Cerebellar nuclear complex (tissue), 1 donor: ENCODE results near the gene NDUFA5.

Source experiments
- DNase-seq, 2 experiments: peaks; one replicate each; lab custom pipeline; 2025; lab: John Stamatoyannopoulos, UW

NDUFA5 gene

DNA sequence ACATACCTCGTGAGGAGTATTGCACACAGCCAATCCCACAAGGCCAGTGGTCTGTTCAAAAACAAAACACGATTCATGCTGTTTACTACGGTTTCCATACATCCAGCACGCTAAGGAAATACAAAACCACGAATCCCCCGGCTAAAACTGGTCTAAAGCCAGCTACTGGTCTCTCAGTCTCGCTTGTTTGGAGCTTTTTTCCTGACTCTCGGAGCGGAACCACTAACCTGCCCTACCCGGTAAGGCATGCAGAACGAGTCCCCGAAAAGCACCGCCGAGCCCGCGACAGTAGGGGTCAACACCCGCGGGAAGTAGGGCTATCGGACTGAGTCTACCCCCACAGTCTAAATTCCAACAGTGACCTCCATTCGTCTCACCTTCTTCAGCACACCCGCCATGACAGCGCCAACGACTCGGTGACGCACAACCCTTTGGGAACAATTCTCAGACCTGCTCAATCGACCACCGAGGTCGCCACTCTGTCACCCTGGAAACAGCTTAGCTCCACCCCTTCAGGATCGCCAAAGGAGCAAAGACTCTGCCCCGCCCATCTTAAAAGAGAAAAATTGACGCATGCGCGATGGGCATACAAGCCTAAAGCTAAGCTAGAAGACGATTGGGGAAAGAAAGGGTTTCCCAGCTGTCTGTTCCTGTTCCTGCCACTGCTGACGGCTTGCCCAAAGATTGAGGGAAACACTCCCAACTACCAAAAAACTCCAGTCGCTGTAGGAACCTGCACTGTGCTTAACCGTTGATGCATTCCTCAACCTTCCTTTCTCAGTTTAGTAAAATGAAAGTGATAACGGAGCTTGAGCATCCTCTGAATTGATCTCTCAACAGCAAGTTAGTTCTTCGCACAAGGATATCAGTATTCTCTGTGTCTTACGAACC lies at the start of gene NDUFA5:
Gene NDUFA5, minus strand, starts transcription at position 421 of the 891 bp plus-strand sequence. Its CDS starts 23 bp downstream, at position 398.
- DNase-seq: peak; percentile 98 to 99

DNA sequence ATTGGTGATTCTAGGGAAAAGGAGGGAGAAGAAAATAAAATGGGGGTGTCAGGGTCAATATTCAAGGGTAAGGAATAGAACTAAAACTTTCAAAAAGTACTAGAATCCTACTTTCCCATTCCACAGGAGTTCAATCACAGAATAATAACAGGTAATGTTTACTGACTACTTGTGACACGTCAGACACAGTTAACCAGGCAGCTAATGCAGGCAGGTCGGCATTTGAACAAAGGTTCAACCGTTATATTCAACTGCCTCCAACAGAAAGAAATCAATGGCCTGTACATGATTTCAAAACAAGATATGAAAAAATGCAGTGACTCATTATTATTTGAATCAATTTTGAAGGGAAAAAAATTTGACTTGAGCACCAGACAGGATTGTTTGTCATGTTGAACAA lies 47.1 kb upstream of the NDUFA5 start:
- DNase-seq: no peak

DNA sequence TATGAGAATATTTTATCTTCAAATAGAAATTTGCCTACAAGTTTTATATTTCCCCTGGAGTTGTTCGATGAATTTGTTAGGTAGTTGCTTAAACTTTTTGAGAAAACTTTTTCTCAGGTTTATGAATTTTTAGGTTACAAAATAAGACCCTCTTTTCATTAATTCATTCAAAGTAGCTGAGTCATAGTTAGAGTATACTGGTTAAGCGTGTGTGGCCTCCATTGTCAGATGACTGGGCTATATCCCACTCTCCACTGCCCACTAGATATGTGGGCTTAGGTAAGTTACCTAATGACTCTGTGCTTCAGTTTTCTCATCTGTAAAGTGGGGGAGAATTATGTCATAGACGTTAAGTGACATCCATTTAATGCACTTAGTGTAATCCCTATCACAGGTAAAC lies 45.0 kb upstream of the NDUFA5 start:
- no peak for DNase-seq

DNA sequence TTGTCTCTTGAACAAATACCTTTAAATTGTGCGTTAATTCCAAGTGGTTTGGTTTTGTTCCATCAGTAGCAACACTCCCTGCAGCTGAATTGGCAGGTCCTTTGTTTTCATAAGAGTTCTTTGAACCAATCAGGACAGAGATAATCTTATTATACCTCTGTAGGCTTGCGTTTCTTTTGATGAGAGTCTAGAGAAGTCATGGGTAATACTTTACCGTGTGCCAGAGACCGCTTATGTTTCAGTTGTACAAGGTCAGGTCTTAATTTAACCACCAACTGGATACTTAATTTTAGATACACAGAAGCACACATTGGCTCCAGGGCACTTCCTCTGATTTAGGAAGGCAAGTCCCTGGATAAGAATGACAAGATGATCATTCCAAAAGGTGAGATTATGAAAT lies 43.9 kb upstream of the NDUFA5 start, which contains the start of gene ASB15:
Gene ASB15, plus strand, starts transcription at position 292 of the 400 bp plus-strand sequence. CDS start 12,682 bp downstream, outside the sequence.
- no peak for DNase-seq

DNA sequence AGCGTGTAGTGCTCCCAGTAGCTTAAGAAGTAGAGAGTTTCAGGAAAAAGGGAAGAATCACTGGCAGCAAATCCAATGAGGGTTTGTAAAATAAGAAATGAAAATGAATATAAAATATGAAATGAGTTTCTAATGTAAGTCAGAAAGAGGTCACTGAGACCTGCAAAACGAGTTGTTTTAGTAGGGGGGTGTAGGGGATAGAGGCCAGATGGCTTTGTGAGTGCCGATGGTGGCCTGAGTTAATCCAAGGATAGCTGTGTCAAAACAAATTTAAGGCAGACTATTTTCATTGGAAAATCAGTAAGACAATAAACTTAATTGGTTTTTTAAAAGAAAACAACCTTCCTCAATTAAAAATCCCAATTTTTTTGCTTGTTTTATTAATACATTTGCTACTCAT lies 43.3 kb upstream of the NDUFA5 start:
- no peak for DNase-seq

DNA sequence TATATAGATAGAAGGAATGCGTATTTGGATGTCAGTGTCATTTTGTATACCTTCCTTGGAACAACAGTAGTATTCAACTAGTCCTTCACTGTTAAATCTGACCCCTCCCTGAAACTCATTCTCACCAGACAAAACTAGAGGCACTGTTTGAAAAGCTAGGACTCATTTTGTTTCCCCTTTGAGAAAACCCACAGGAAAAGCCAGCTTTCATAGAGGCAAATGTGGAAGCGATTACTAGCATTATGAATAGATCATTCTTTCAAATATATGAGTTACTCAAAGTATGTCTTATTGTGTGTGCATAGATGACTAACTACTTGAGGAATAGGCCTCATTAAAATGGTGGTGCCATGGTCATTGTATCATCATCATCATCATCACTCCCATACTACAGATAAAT lies 42.1 kb upstream of the NDUFA5 start:
- no peak for DNase-seq

DNA sequence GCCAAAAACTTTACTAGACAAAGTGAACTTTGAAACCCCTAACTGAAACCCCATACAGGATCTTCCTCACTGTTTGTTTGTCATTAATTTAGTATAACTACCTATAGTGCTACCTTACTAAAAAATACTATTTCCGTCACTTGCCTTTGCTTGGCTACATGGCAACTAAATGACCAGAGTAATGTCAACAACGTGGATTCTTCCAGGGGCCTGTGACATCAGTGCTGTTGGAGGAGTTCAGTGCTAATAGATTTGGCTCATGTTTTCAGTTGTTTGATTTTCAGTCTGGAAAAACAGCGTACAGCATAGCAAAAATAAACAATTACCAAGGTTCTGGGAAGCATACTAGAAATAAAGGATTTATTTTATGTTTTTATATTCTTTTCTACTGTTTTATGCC lies 41.0 kb upstream of the NDUFA5 start:
- DNase-seq: no peak

DNA sequence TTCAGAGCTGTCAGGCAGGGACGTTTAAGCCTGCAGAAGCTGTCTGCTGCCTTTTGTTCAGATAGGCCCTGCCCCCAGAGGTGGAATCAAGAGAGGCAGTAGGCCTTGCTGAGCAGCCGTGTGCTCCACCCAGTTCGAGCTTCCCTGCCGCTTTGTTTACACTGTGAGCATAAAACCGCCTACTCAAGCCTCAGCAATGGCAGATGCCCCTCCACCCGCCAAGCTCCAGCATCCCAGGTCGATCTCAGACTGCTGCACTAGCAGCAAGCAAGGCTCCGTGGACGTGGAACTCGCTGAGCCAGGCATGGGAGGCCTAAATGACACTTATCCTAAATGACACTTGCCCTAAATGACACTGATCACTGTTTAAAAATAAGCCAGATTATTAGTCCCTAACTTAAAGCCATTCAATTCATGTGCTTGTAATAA lies 37.2 kb upstream of the NDUFA5 start:
- no peak for DNase-seq

DNA sequence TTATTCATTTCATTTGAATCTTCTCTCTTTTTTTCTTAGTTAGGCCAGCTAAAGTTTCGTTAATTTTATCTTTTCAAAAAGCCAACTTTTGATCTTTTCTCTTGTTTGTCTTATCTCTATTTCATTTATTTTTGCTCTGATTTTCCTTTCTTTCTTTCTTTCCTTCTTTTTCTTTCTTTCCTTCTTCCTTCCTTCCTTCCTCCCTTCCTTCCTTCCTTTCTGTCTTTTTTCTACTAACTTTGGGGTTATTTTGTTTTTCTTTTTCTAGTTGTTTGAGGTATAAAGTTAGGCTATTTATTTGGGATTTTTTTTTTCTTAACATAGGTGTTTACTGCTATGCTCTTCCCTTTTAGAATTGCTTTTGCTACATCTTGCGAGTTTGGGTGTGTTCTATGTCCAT lies 30.8 kb upstream of the NDUFA5 start:
- no peak for DNase-seq

DNA sequence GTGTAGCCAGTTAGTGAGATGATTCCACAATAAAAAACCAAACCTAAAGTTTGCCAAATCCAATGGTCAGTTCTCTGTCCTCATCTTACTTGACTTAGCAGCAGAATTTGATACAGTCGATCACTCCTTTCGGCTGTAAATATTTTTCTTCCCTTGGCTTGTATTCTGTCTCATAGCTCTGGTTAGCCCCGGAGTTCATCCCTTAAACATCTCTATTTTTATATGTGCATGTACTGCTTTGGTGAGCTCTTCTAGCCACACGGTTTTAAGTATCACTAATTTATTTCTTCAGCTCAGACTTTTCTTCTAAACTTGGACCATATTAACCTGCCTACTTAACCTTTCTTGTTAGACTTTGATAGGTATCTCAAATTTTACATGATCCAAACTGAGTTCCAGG lies 26.2 kb upstream of the NDUFA5 start:
- DNase-seq: no peak

DNA sequence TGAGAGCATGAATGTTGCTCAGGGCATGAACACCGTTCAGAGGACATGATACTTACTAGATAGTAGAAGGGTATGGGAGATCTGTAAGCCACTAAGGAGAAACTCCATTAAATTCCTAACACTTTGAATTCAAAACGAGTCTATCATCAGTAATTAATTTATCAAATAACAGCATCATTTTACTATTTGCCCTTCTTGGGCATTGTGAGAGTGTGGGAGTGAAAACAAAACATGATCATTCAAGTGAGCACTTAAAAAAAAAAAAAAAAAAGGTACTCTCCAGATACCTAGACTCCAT lies 23.5 kb upstream of the NDUFA5 start:
- DNase-seq: no peak

DNA sequence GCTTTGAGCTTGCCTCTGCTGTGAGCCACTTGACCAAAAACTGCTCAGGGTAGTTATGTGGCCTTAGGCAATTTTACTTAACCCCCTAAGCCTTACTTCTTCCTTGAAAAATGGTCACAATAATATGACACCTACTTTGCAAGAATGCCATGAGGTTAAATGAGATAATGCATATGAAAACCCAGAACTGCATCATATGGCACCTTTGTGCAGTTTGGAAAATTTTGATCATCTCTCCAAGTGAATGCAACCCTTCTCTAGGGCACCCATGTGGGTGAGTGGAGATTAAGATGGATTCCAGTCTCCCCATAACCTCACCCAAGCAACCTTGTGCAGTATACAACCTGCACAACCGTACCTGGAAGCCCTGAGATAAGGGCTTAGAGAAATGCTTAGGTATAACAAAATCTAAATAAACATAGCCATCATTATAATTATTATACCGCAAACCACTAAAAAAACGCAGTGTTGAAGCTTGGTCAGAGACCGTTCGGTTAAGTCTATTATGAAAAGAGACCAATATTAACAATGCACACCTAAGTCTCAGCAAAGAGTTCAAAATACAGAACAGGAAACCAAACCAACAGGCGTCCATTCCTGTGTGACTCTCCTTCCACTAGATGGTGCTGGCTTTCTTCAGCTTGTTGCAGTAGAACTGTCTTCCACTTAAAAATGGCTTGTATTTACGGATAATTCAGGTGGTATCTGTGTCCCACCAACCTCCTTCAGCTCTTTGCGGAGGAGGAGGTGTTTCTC lies 23.0 kb upstream of the NDUFA5 start:
- no peak for DNase-seq

DNA sequence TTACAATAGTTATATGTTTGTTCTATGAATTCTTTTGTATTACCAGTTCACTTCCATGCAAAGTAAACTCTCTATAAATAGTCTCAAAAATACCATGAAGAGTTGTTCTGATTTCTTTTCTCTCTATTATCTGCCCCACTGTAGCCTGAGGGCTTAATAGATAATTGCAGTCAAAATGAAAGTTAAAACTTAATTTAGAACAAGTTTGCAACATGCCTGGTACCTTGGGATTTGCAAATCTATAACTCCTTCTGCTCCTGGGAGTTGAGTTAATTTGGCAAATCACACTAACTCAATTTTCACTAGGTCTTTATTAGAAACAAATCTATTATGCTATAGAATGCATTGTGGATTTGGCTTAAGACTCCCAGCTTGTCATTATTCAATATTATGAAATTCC lies 21.8 kb upstream of the NDUFA5 start:
- DNase-seq: no peak

DNA sequence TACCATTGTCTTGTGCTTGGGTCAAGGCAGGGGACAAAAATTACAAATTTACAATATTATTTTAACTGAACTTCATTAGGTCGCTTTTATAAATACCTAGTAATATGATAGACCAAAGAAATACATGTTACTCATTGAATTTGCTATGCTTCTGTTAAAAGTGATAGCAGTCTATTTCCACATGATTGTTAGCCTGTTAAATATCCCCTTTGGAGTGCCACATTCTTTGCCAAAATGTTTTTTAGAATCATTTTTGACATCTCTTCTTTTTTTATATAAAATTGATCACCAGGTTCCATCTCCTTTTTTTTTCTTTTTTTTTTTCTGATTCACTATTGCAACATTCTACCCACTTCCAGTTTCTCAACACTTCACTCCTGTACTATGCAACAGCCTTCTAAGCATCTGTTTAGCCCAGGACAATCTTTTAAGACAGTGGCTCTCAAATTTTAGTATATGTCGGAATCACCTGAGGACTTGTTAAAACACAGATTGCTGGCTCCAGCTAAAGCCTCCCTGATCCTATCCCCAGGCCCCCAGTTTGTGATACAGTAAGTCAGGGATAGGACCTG lies 16.4 kb upstream of the NDUFA5 start:
- no peak for DNase-seq

DNA sequence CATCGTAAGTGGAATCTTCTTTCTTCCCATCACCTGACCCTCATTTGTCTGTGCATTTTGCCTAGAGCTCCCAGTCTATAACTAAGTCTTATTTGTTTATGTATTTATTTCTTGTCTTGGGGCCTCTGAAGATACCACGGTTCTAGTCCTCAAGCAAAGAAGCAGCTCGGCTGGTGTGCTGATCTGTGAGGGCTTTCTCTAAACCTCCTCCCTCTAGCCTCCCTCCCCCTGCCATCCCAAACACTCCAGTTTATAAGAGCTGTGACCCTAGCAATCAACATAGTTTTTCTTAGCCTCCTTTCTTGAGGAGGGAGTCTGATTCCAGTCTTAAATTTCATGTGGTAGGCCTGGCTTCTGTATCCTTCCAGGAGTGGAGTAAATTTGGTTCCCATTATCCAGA lies 15.7 kb upstream of the NDUFA5 start:
- no peak for DNase-seq

DNA sequence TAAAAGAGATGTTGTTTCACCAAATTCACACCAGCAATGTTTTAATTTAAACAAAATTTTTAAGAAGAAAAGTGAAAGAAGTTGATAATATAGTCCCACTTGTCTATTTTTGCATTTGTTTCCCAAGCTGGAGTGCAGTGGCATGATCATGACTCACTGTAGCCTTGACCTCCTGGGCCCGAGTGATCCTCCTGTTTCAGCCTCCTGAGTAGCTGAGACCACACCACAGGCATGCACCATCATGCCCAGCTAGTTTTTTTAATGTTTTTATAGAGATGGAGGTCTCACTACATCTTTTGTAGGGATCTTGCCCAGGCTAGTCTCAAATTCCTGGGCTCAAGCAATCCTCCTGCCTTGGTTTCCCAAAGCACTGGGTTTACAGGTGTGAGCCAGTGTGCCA lies 14.1 kb upstream of the NDUFA5 start:
- DNase-seq: no peak

DNA sequence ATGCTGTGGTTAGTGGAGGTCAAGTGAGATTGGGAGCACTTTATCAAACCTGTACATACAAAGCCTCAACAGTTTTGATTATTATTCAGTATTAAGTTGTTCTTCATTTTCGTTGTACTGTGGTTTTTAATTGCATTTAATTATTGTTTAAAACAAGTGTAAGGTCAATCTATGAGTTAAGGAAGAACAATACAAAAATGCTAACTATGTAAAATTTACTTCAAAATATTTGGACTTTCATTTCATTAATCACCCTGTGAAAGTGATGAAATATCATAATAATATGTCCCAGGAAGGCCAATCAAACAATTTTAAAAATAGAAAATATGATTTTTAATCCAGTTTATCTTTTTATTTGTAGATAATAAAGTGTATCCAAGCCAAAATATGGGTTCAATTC lies 13.6 kb upstream of the NDUFA5 start:
- no peak for DNase-seq

DNA sequence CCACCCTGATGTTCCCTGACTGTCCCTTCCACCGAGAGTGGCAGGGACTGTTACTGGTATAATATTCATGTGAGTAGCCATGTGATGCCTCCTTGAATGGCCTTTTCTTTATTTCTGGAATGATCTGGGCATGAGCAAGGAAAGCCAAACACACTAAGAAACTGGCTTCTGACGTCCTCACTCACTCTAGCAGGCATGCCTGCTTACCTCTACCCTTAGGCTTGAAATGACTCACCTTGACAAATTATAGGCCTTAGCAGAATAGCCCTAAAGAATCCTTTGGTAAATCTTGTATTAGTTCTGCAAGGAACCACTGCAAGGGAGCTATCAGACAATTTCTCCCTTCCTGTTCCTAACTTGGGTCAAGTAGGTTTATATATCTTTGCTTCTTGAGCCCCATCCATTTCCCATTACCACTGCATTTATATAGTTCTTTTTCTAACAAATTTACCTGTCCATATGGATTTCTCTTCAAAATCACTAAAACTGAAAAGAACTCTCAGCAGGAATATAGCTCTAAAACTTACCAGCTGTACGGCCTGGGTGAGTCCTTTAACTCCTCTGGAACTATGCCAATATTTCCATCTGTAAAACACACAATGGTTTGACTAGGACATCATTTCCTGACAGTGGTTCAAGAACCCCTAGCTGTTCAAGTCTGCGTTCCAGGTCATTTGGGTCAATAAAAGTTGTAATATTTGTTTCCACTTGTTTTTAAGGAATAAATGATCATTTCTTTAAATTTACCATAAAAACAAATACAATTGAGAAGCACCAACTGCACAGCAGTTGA lies 13.0 kb upstream of the NDUFA5 start:
- no peak for DNase-seq

DNA sequence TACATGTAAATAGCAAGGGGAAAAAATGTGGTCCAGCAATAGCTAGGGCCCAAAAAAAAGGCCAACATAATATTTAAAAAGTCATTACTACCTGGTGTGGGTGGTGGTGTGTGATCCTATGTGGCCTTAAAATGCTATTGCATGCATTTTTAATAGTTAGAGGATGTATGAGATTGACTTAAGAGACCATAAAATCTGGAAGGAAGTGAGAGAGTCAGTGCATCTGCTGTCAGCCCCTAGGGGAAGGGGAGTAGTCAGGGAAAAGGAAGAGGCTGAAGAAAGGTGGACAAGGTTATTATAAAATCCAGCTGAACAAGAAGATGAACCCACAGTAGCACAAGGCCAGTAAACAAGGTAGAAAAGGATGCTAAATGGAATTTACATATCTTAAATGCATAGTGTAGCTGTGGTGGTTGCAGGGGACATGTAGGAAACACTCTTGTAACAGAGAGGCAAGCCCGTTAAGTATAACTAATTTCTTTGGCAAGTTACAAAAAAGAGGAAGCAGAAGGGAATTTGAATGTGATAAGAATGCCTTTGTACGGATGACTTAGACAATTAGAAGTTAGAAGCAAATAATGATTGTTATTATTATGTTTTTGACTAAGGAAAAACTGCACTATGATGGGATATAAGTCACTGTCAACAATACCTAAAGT lies 11.9 kb upstream of the NDUFA5 start:
- DNase-seq: no peak

DNA sequence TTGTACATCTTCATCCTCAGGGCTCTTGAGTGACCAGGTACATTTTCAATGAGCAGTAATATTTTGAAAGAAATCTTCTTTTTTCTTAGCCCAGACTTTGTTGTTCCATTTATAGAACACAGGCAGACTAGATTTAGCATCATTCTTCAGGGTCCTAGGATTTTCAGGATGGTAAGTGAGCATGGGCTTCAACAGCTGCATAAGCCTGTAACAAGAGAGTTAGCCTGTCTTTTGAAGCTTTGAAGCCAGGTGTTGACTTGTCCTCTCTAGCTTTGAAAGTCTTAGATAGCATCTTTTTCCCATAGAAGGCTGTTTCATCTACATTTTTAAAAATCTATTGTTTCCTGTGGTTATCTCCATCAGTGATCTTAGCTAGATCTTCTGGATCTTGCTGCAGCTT lies 4.5 kb upstream of the NDUFA5 start:
- no peak for DNase-seq

DNA sequence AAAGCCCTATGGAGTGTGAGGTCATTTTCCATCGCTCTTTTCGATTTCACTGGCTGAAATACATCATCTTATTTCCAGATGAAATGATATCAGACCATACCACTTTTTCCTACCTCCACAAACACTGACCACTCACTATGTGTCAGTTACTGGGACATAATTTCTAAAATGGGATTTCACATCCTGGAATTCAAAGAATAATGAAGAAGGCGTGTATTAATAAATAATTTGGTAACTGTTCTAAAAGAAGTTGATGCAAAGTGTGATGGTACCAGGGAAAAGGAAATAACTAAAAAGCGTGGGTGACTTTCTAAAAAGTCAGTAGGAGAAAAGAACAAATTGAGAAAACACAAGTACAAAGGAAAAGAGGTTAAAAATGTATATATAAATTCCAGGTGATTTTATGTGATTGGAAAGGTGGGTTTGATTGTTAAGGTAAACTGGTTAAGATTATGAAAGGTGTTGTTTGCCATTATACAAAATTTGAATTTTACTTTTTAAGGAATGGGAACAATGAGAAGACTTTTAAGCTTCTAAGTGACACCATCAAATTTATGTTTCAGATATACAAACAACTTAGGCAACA lies 764 bp upstream of the NDUFA5 start:
- DNase-seq: no peak
